Activated CD8-positive, alpha-beta T cell treated with anti-CD3 and anti-CD28 coated beads for 36 hours (primary cell): ENCODE results near the gene NBEA. TPM values are rescaled to one million over a fixed set of nuclear protein-coding genes. Genes with fewer than 3 reads are reported as not detected.

Experiments
- ATAC-seq: fragments of 200-7000 bp; cut with Tn5 transposase; one replicate; pipeline ENCODE4 v1.10.0; 2021; ENCODE audit warnings: mild to moderate bottlenecking, moderate library complexity
- CTCF ChIA-PET: fragments of 350-600 bp; sonication (Branson Sonifier 250); formaldehyde crosslinking; loops from one replicate; lab custom pipeline; 2021; ENCODE audit warnings: antibody characterized with exemption; lab: Charles Lee
- POLR2A ChIA-PET: fragments of 350-600 bp; sonication (Branson Sonifier 250); formaldehyde crosslinking; loops from one replicate; lab custom pipeline; 2021; ENCODE audit warnings: antibody characterized with exemption; lab: Charles Lee
- DNase-seq: peaks from one replicate; pipeline ENCODE4 v3.0.0-alpha.2; 2020
- H3K27ac Mint-ChIP-seq: one replicate; pipeline ENCODE4 v1.8.0; 2021; ENCODE audit warnings: mild to moderate bottlenecking, mixed read lengths
- H3K27me3 Mint-ChIP-seq: one replicate; pipeline ENCODE4 v1.8.0; 2021; ENCODE audit warnings: mixed read lengths
- H3K36me3 Mint-ChIP-seq: one replicate; pipeline ENCODE4 v1.8.0; 2021; ENCODE audit warnings: low read depth, mixed read lengths
- H3K4me1 Mint-ChIP-seq: one replicate; pipeline ENCODE4 v1.8.0; 2021; ENCODE audit warnings: low read depth, mixed read lengths
- H3K4me3 Mint-ChIP-seq: one replicate; pipeline ENCODE4 v1.8.0; 2021; ENCODE audit warnings: mild to moderate bottlenecking, moderate library complexity, mixed read lengths
- H3K9me3 Mint-ChIP-seq: one replicate; pipeline ENCODE4 v1.8.0; 2021; ENCODE audit warnings: mixed read lengths
- intact Hi-C: fragments of 100-400 bp; cut with micrococcal nuclease; formaldehyde crosslinking; loops from one replicate; pipeline ENCODE4 v1.10.0; 2022
- total RNA-seq, 2 experiments: library from RNA; stranded (reverse); gene quantifications; one replicate each; pipeline ENCODE4 v1.2.3, GENCODE V29; 2021
- TF ChIP-seq, protein P1 (sequence below): fragments of 200-600 bp; IDR thresholded peaks from one replicate; pipeline ENCODE4 v1.8.0; 2022; ENCODE audit warnings: antibody characterized with exemption, mild to moderate bottlenecking

NBEA gene
- total RNA-seq, 2 experiments from 2014 or later: 0.38 to 0.60 TPM

DNA sequence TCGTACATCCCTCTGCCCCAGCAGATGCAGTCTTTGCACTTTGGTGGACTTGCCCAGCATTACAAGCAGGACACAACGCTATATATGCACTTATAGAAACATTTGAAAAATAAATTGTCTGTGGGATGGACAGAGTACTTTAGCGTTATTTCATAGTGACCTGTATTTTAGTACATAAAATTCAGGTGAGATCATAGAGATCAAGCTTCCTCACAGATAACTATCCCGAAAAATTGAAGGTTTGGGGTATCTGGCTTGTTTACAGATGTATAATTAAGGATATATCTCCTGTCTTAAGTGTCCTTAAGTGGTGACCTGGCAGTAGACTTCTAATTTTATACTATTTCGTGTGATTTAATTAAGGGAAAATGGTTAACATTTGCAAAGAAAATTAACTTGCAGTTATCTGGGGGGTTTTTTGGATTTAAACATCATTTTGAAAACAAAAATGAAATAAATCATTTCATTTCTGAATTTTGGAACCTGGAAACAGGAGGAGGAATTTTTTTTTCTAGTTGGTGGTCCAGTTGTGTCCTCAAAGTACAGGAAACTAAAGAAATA, 535.4 kb downstream of the NBEA start:
- H3K27ac Mint-ChIP-seq: no peak overlapping the region
- peaks cover 59% of the 10 kb centered on the region for H3K27me3 Mint-ChIP-seq
- TF ChIP-seq, protein P1, sequence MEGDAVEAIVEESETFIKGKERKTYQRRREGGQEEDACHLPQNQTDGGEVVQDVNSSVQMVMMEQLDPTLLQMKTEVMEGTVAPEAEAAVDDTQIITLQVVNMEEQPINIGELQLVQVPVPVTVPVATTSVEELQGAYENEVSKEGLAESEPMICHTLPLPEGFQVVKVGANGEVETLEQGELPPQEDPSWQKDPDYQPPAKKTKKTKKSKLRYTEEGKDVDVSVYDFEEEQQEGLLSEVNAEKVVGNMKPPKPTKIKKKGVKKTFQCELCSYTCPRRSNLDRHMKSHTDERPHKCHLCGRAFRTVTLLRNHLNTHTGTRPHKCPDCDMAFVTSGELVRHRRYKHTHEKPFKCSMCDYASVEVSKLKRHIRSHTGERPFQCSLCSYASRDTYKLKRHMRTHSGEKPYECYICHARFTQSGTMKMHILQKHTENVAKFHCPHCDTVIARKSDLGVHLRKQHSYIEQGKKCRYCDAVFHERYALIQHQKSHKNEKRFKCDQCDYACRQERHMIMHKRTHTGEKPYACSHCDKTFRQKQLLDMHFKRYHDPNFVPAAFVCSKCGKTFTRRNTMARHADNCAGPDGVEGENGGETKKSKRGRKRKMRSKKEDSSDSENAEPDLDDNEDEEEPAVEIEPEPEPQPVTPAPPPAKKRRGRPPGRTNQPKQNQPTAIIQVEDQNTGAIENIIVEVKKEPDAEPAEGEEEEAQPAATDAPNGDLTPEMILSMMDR: no peak
- CTCF ChIA-PET: no interaction called here
- intact Hi-C loops: no loop called here
- peaks cover 2% of the 10 kb centered on the region for H3K9me3 Mint-ChIP-seq
- ATAC-seq (no peak), DNase-seq (no peak)
- POLR2A ChIA-PET: no interaction called here
- no peak overlapping the region for H3K4me3 Mint-ChIP-seq
- peaks cover 2% of the 10 kb centered on the region for H3K36me3 Mint-ChIP-seq
- peaks cover 24% of the 10 kb centered on the region for H3K4me1 Mint-ChIP-seq

DNA sequence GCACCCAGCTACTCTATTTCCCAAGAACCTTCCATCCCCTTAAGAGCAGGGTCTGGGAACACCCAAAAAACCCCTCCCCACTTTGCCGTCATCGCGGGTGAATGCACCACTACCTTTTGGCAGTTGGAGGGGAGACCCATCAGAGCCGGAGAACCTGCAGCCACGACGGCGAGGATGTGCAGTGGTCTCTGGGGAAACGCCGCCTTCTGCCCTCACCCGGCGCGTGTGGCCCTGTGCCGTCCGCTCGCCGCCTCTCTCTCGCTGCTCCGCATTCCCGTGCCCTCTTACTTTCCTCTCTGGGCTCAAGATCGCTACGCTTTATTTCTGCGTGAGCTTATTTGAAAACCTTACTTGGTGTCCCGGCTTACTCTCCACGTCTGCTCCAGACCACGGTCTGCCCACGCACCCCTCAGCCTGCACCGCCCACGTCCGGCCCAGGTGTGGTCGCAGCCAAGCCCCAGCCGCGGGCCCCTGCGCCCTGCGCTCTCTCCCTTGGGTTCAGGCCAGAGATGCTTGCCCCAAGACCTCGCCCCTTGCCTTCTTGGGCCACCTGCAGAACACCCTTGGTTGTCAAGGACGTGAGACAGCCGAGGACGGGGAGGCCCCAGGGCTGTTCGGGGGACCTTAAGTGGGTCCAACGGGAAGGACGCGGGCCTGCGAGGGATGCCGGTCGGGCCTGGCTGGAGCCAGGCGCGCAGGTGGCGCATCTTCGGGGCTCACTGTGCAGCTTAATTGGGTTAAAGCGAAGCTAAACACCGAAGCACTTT, 536.4 kb downstream of the NBEA start:
- no peak overlapping the region for H3K27ac Mint-ChIP-seq
- TF ChIP-seq, protein P1: no peak
- intact Hi-C loops: no loop called here
- POLR2A ChIA-PET: interaction anchor here (0.6 kb wide), 1 partner anchor 41 kb away, joined by 3 read pairs; no protein-coding TSS in a partner anchor
- peaks cover 24% of the 10 kb centered on the region for H3K4me1 Mint-ChIP-seq
- CTCF ChIA-PET: no interaction called here
- peaks cover 2% of the 10 kb centered on the region for H3K36me3 Mint-ChIP-seq
- peaks cover 57% of the 10 kb centered on the region for H3K27me3 Mint-ChIP-seq
- ATAC-seq (no peak), DNase-seq (no peak)
- peaks cover 2% of the 10 kb centered on the region for H3K9me3 Mint-ChIP-seq
- peak overlapping the region; percentile 31 for H3K4me3 Mint-ChIP-seq

- H3K9me3 Mint-ChIP-seq: peaks cover 2% of the 10 kb centered on the region
- ATAC-seq (no peak), DNase-seq (no peak)
- POLR2A ChIA-PET: no interaction called here
- peaks cover 24% of the 10 kb centered on the region for H3K4me1 Mint-ChIP-seq
- H3K36me3 Mint-ChIP-seq: peaks cover 2% of the 10 kb centered on the region
- H3K27me3 Mint-ChIP-seq: peaks cover 58% of the 10 kb centered on the region
- CTCF ChIA-PET: no interaction called here
- TF ChIP-seq, protein P1: no peak
- intact Hi-C loops: no loop called here
- H3K4me3 Mint-ChIP-seq: no peak overlapping the region
- no peak overlapping the region for H3K27ac Mint-ChIP-seq
Measured at GRCh38 chr13:35479038-35479492, 537.0 kb downstream of the NBEA start.

- no peak overlapping the region for H3K4me3 Mint-ChIP-seq
- intact Hi-C loops: no loop called here
- no peaks in the 10 kb centered on the region for H3K36me3 Mint-ChIP-seq
- peaks cover 22% of the 10 kb centered on the region for H3K4me1 Mint-ChIP-seq
- no peak overlapping the region for H3K27ac Mint-ChIP-seq
- ChIA-PET CTCF (no interaction called here), POLR2A (no interaction called here)
- peaks cover 53% of the 10 kb centered on the region for H3K27me3 Mint-ChIP-seq
- no peak for ATAC-seq
- no peaks in the 10 kb centered on the region for H3K9me3 Mint-ChIP-seq
- TF ChIP-seq, protein P1: no peak
- DNase-seq: no peak
Measured at GRCh38 chr13:35479706-35480105, 537.6 kb downstream of the NBEA start.

- no peak overlapping the region for H3K27ac Mint-ChIP-seq
- H3K36me3 Mint-ChIP-seq: no peaks in the 10 kb centered on the region
- DNase-seq (no peak), ATAC-seq (no peak)
- intact Hi-C loops: no loop called here
- H3K4me1 Mint-ChIP-seq: peaks cover 22% of the 10 kb centered on the region
- ChIA-PET CTCF (no interaction called here), POLR2A (no interaction called here)
- no peak overlapping the region for H3K4me3 Mint-ChIP-seq
- TF ChIP-seq, protein P1: no peak
- H3K27me3 Mint-ChIP-seq: peaks cover 47% of the 10 kb centered on the region
- H3K9me3 Mint-ChIP-seq: no peaks in the 10 kb centered on the region
Measured at GRCh38 chr13:35480346-35480745, 538.3 kb downstream of the NBEA start.
